HepG2 (cell line): ENCODE results near the gene RRM2. TPM values are rescaled to one million over a fixed set of nuclear protein-coding genes. Genes with fewer than 3 reads are reported as not detected.

Experiments
- ATAC-seq: fragments of 200-7000 bp; cut with Tn5 transposase; 3 replicates; pipeline ENCODE4 v1.9.1; 2020; ENCODE audit warnings: mild to moderate bottlenecking, moderate library complexity
- BruUV-seq: library from RNA; stranded (reverse); fragments of 400-500 nt; replicated peaks from 2 replicates; lab custom pipeline; 2021; lab: Mats Ljungman, UMichigan
- CTCF ChIA-PET: fragments of 300-600 bp; formaldehyde crosslinking; extraction: SDS; loops from one replicate; lab custom pipeline; 2021; ENCODE audit warnings: low total read pairs, inconsistent platforms, low intra/inter-chr PET ratio; lab: Yijun Ruan, JAX
- POLR2A ChIA-PET: fragments of 350-600 bp; sonication (Branson Sonifier 250); formaldehyde crosslinking; loops from one replicate; lab custom pipeline; 2020; ENCODE audit warnings: antibody characterized with exemption, inconsistent platforms; lab: Yijun Ruan, JAX
- DNase-seq: peaks from one replicate; pipeline ENCODE4 v3.0.0-alpha.2; 2015; ENCODE audit warnings: low spot score
- FAIRE-seq: peaks from 3 replicates; lab custom pipeline; 2011; peaks lifted over from hg19 to GRCh38; lab: Jason Lieb, UNC
- H2AFZ ChIP-seq: one replicate; pipeline ENCODE4 v1.6.1; 2011; ENCODE audit warnings: low read length, inconsistent platforms
- H3K27ac ChIP-seq: fragments of 300-600 bp; 3 replicates; pipeline ENCODE4 v1.8.0; 2011; ENCODE audit warnings: mixed run types, mild to moderate bottlenecking, mixed read lengths, low read length, inconsistent platforms; ENCODE audit not compliant: insufficient read depth; ENCODE audit errors: extremely low read length
- H3K27me3 ChIP-seq, 2 experiments: fragments of 200-600 bp in 1 of 2; 2 replicates in 1 of 2; 3 replicates in 1 of 2; pipeline versions ENCODE4 v1.6.0 to v1.8.0; 2011; ENCODE audit warnings: low read length in 2 of 2, mild to moderate bottlenecking in 2 of 2, moderate library complexity in 2 of 2, inconsistent platforms in 1 of 2; ENCODE audit not compliant: insufficient read depth in 2 of 2, control insufficient read depth in 1 of 2
- H3K36me3 ChIP-seq, 2 experiments: fragments of 200-600 bp in 1 of 2; replicated peaks in 1 of 2; 2 replicates in 1 of 2; 3 replicates in 1 of 2; pipeline versions ENCODE4 v1.5.1 to v1.8.0; 2011; ENCODE audit warnings: low read length in 2 of 2, inconsistent platforms in 1 of 2; ENCODE audit not compliant: insufficient read depth in 2 of 2, control insufficient read depth in 1 of 2
- H3K4me1 ChIP-seq: 2 replicates; pipeline ENCODE4 v1.5.1; 2012; ENCODE audit warnings: low read length, inconsistent platforms; ENCODE audit not compliant: insufficient read depth
- H3K4me2 ChIP-seq: 2 replicates; pipeline ENCODE4 v1.6.0; 2011; ENCODE audit warnings: low read depth, low read length, inconsistent platforms
- H3K4me3 ChIP-seq, 3 experiments: fragments of 200-600 bp in 1 of 3; sonication (generic), shearing (Covaris generic) in 1 of 3; replicated peaks in 1 of 3; 2 replicates each; pipeline ENCODE4 v1.5.1; 2011 to 2016; ENCODE audit warnings: low read length in 3 of 3, inconsistent platforms in 2 of 3, low read depth in 2 of 3, mild to moderate bottlenecking in 2 of 3, control low read depth in 1 of 3, mixed read lengths in 1 of 3; ENCODE audit not compliant: insufficient read depth in 1 of 3
- H3K79me2 ChIP-seq: one replicate; pipeline ENCODE4 v1.6.1; 2011; ENCODE audit warnings: low read length, inconsistent platforms; ENCODE audit not compliant: insufficient read depth
- H3K9ac ChIP-seq: 2 replicates; pipeline ENCODE4 v1.6.0; 2011; ENCODE audit warnings: mild to moderate bottlenecking, low read depth, low read length, inconsistent platforms; ENCODE audit not compliant: insufficient read depth
- H3K9me3 ChIP-seq: 2 replicates; pipeline ENCODE4 v1.5.1; 2012; ENCODE audit warnings: mild to moderate bottlenecking, low read length
- H4K20me1 ChIP-seq: 2 replicates; pipeline ENCODE4 v1.6.0; 2011; ENCODE audit warnings: inconsistent platforms, mild to moderate bottlenecking, low read length, moderate library complexity; ENCODE audit not compliant: insufficient read depth
- EZH2 ChIP-seq: conservative IDR thresholded peaks from 2 replicates; pipeline ENCODE4 v1.6.1; 2012; ENCODE audit warnings: mild to moderate bottlenecking, low read depth, low read length, moderate library complexity
- FOSL1 ChIP-seq: sonication (generic); formaldehyde crosslinking; IDR thresholded peaks from 2 replicates; pipeline ENCODE4 v1.9.0; 2021; ENCODE audit warnings: missing genetic modification reagents, borderline replicate concordance
- KLF15 ChIP-seq: sonication (generic); formaldehyde crosslinking; IDR thresholded peaks from 2 replicates; pipeline ENCODE4 v1.8.1; 2023; ENCODE audit warnings: borderline replicate concordance, mild to moderate bottlenecking, inconsistent platforms, missing genetic modification reagents, mixed read lengths
- NR3C1 ChIP-seq: sonication (generic); formaldehyde crosslinking; IDR thresholded peaks from 2 replicates; pipeline ENCODE4 v1.4.0; 2020; ENCODE audit warnings: missing genetic modification reagents
- SNAPC5 ChIP-seq: sonication (generic); formaldehyde crosslinking; IDR thresholded peaks from 2 replicates; pipeline ENCODE4 v1.8.1; 2023; ENCODE audit warnings: mild to moderate bottlenecking, missing genetic modification reagents, borderline replicate concordance
- SP4 ChIP-seq: sonication (generic); formaldehyde crosslinking; IDR thresholded peaks from 2 replicates; pipeline ENCODE4 v1.8.1; 2023; ENCODE audit warnings: mild to moderate bottlenecking, missing genetic modification reagents
- ZNF343 ChIP-seq: sonication (generic); formaldehyde crosslinking; IDR thresholded peaks from 2 replicates; pipeline ENCODE4 v1.4.0; 2020; ENCODE audit warnings: mild to moderate bottlenecking, missing genetic modification reagents
- ZNF687 ChIP-seq: sonication (generic); formaldehyde crosslinking; IDR thresholded peaks from 2 replicates; pipeline ENCODE4 v1.5.1; 2020; ENCODE audit warnings: mild to moderate bottlenecking, missing genetic modification reagents, moderate library complexity
- ZNF777 ChIP-seq: sonication (generic); formaldehyde crosslinking; IDR thresholded peaks from 2 replicates; pipeline ENCODE4 v1.4.0; 2020; ENCODE audit warnings: missing genetic modification reagents
- WGBS: methylation state at CpG from one replicate; pipeline ENCODE4 v1.1.6; 2017; ENCODE audit warnings: low lambda C conversion rate; 5-methylcytosine and 5-hydroxymethylcytosine counted together
- in situ Hi-C: cut with HindIII; loops from 2 replicates; pipeline ENCODE4 v1.10.0; 2017; ENCODE audit warnings: low pct_unique_long_range_greater_than_20kb; ENCODE audit not compliant: extremely low pct_ligation_motif_present
- intact Hi-C: fragments of 100-400 bp; cut with micrococcal nuclease; formaldehyde crosslinking; loops from one replicate; pipeline ENCODE4 v1.10.0; 2022; ENCODE audit not compliant: unreplicated experiment
- polyA plus RNA-seq, 8 experiments: library from polyadenylated mRNA; depleted of rRNA in 3 of 8; stranded (reverse) in 7 of 8; unstranded in 1 of 8; fragments of >200 nt; fragmentation: Illumina TruSeq in 4 of 8; extraction: Trizol in 4 of 8; gene quantifications; 2 replicates each; pipeline versions ENCODE4 v1.2.1 to v1.2.3, GENCODE V29; 2011 to 2016; ENCODE audit warnings: low read depth in 4 of 8, missing spikeins in 1 of 8, mixed read lengths in 1 of 8; ENCODE audit not compliant: insufficient read depth in 1 of 8
- total RNA-seq, 5 experiments: library from RNA; depleted of rRNA; stranded (reverse); fragments of >200 nt; fragmentation: Illumina TruSeq; extraction: Trizol; gene quantifications; 2 replicates each; pipeline ENCODE4 v1.2.3, GENCODE V29; 2016; ENCODE audit warnings: low read depth in 1 of 5

Gene RRM2
- total and polyA plus RNA-seq, 2 of the 13 experiments (the other 11 are each of a cell fraction or from before 2014, with no cell fraction given), result 31.3 to 150 TPM

- no peaks in the 10 kb centered on the region for H4K20me1 ChIP-seq
- TF ChIP-seq ZNF343 (CRISPR knock-in tag) (no peak), ZNF687 (0 out of 2 replicates have a peak, but pooled peaks have one; percentile 11), SP4 (CRISPR knock-in tag) (0 out of 2 replicates have a peak, but pooled peaks have one; percentile 10), EZH2 (peak; percentile 94), FOSL1 (CRISPR knock-in tag) (no peak), SNAPC5 (CRISPR knock-in tag) (no peak), ZNF777 (CRISPR knock-in tag) (peak; percentile 26; the same call in 1 of the 2 replicates), KLF15 (CRISPR knock-in tag) (0 out of 2 replicates have a peak, but pooled peaks have one; percentile 49), NR3C1 (CRISPR knock-in tag) (no peak)
- 65% methylated on average over 32 of the region's 45 CpGs for WGBS
- H3K4me2 ChIP-seq, result 0 out of 2 replicates have a peak overlapping the region, but pooled peaks have one; percentile 3
- H3K4me3 ChIP-seq, result peak overlapping the region in 1 of 3 experiments; percentile 72; a peak in 2 of 6 replicates
- H3K4me1 ChIP-seq, result peaks cover 17% of the 10 kb centered on the region
- FAIRE-seq (no peak), DNase-seq (no peak), ATAC-seq (no peak)
- no peak overlapping the region for H2AFZ ChIP-seq
- no peak overlapping the region for H3K27ac ChIP-seq
- CTCF ChIA-PET, result interaction anchor here (1.4 kb wide), 1 partner anchor 17 kb away, joined by 3 read pairs; no protein-coding TSS in a partner anchor
- no peak overlapping the region for H3K9ac ChIP-seq
- BruUV-seq, result no TSS peak
- intact Hi-C loops, result no loop called here
- no peaks in the 10 kb centered on the region for H3K9me3 ChIP-seq
- no peaks in the 10 kb centered on the region for H3K79me2 ChIP-seq
- H3K27me3 ChIP-seq, result peaks cover 7 to 72% of the 10 kb centered on the region in 2 experiments; a peak in 4 of 5 replicates
- H3K36me3 ChIP-seq, result no peaks in the 10 kb centered on the region
- POLR2A ChIA-PET, result no interaction called here
- in situ Hi-C loops, result no loop called here
Observed at GRCh38 chr2:10080536-10081304, 41.8 kb upstream of the RRM2 start.
